DND-41 (cell line): ENCODE results near the gene USF2.
"Not testable (repeated sequence)": the region's sequence is repeated elsewhere in the genome, so short reads cannot be mapped to it uniquely, and the experiment has no call there.

Source experiments
- ATAC-seq: fragments of 200-7000 bp; cut with Tn5 transposase; 3 replicates; pipeline ENCODE4 v1.9.1; 2021; ENCODE audit warnings: low read depth; ENCODE audit not compliant: insufficient read depth
- DNase-seq: peaks from one replicate; pipeline ENCODE4 v3.0.0-alpha.2; 2020
- H2AFZ ChIP-seq: 2 replicates; pipeline ENCODE4 v1.6.0; 2012; ENCODE audit warnings: low read depth, low read length
- H3K27ac ChIP-seq: 2 replicates; pipeline ENCODE4 v1.5.1; 2012; ENCODE audit warnings: low read length, inconsistent platforms
- H3K27me3 ChIP-seq: fragments of 200-600 bp; sonication (generic); 2 replicates; pipeline ENCODE4 v1.6.0; 2012; ENCODE audit warnings: low read length, mild to moderate bottlenecking, inconsistent platforms; ENCODE audit not compliant: insufficient read depth, poor library complexity
- H3K36me3 ChIP-seq: 2 replicates; pipeline ENCODE4 v1.5.1; 2012; ENCODE audit warnings: low read length, inconsistent platforms; ENCODE audit not compliant: insufficient read depth
- H3K4me1 ChIP-seq: 2 replicates; pipeline ENCODE4 v1.5.1; 2012; ENCODE audit warnings: mild to moderate bottlenecking, low read length; ENCODE audit not compliant: insufficient read depth
- H3K4me2 ChIP-seq: 2 replicates; pipeline ENCODE4 v1.6.0; 2012; ENCODE audit warnings: mild to moderate bottlenecking, moderate library complexity, low read length, inconsistent platforms; ENCODE audit not compliant: insufficient read depth
- H3K4me3 ChIP-seq, 2 experiments: fragments of 200-600 bp in 1 of 2; shearing (Covaris generic) in 1 of 2; 2 replicates each; pipeline ENCODE4 v1.5.1; 2012 to 2016; ENCODE audit warnings: inconsistent platforms in 2 of 2, low read length in 2 of 2, mild to moderate bottlenecking in 2 of 2, low read depth in 1 of 2, moderate library complexity in 1 of 2
- H3K79me2 ChIP-seq: 2 replicates; pipeline ENCODE4 v1.6.0; 2012; ENCODE audit warnings: low read length, inconsistent platforms; ENCODE audit not compliant: insufficient read depth
- H3K9ac ChIP-seq: 2 replicates; pipeline ENCODE4 v1.6.0; 2012; ENCODE audit warnings: low read depth, mild to moderate bottlenecking, inconsistent platforms, low read length, moderate library complexity
- H3K9me3 ChIP-seq: 2 replicates; pipeline ENCODE4 v1.5.1; 2012; ENCODE audit warnings: low read length, moderate library complexity, mild to moderate bottlenecking, inconsistent platforms; ENCODE audit not compliant: insufficient read depth, severe bottlenecking
- H4K20me1 ChIP-seq: 2 replicates; pipeline ENCODE4 v1.6.0; 2012; ENCODE audit warnings: low read length; ENCODE audit not compliant: insufficient read depth
- EZH2 ChIP-seq: IDR thresholded peaks from 3 replicates; pipeline ENCODE4 v1.6.1; 2012; ENCODE audit warnings: borderline replicate concordance, low read depth, mild to moderate bottlenecking, moderate library complexity, low read length, inconsistent platforms; ENCODE audit not compliant: severe bottlenecking
- TF ChIP-seq, protein P1 (sequence below): IDR thresholded peaks from 2 replicates; pipeline ENCODE4 v1.5.1; 2012; ENCODE audit warnings: borderline replicate concordance, low read length, moderate library complexity, mild to moderate bottlenecking; ENCODE audit not compliant: poor library complexity, severe bottlenecking; ENCODE audit errors: extremely low read depth

Gene USF2

DNA sequence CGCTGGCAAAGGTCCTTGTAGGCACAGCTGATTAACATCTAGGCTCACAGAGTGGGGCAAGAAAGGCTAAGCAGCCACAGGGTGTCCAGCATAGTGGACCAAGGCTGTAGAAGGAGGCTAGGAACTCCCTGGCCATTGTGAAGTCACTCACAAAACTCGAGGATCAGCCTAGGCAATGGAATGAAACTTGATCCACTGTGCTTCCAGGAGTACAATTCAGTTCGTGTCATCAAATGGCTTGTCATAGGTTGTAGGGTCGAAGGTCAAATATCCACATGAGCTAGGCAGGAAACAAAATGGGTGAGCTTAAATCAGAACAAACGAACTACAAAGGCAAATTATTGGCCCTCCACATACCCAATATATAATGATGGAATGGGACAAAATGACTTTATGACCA lies 35.9 kb upstream of the USF2 start:
- ATAC-seq (no peak), DNase-seq (no peak)
- Histone ChIP-seq H3K4me2 (no peak overlapping the region), H3K4me3 (no peak overlapping the region), H3K79me2 (no peaks in the 10 kb centered on the region), H3K4me1 (no peaks in the 10 kb centered on the region), H3K36me3 (no peaks in the 10 kb centered on the region), H3K27ac (no peak overlapping the region), H3K9me3 (no peaks in the 10 kb centered on the region), H2AFZ (no peak overlapping the region), H3K27me3 (no peaks in the 10 kb centered on the region), H3K9ac (no peak overlapping the region), H4K20me1 (no peaks in the 10 kb centered on the region)
- TF ChIP-seq EZH2: no peak
- TF ChIP-seq, protein P1, sequence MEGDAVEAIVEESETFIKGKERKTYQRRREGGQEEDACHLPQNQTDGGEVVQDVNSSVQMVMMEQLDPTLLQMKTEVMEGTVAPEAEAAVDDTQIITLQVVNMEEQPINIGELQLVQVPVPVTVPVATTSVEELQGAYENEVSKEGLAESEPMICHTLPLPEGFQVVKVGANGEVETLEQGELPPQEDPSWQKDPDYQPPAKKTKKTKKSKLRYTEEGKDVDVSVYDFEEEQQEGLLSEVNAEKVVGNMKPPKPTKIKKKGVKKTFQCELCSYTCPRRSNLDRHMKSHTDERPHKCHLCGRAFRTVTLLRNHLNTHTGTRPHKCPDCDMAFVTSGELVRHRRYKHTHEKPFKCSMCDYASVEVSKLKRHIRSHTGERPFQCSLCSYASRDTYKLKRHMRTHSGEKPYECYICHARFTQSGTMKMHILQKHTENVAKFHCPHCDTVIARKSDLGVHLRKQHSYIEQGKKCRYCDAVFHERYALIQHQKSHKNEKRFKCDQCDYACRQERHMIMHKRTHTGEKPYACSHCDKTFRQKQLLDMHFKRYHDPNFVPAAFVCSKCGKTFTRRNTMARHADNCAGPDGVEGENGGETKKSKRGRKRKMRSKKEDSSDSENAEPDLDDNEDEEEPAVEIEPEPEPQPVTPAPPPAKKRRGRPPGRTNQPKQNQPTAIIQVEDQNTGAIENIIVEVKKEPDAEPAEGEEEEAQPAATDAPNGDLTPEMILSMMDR: no peak

DNA sequence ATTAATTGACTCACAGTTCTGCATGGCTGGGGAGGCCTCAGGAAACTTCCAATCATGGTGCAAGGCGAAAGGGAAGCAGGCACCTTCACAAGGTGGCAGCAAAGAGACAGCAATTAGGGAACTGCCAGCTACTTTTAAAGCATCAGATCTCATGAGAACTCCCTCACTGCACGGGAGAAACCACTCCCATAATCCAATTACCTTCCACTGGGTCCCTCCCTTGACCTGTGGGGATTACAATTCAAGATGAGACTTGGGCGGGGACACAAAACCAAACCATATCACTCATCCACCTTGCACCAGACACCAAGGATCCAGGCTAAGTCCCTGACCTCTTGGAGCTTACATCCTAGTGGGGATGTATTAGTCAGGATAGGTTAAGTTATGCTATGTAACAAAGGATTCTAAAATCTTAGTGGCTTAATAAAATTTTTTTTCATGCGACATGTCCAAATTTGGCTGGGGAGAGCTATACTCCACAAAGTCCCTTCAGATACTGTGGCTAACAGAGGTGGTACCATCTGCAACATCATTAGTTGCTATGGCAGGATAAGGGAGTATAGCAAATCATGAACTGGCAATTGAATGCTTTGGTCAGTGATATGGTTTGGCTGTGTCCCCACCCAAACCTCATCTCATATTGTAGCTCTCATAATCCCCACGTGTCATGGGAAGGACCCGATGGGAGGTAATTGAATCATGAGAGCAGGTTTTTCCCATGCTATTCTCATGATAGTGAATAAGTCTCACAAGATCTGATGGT lies 31.9 kb upstream of the USF2 start:
- Histone ChIP-seq H3K9ac (no peak overlapping the region), H3K9me3 (no peaks in the 10 kb centered on the region), H2AFZ (no peak overlapping the region), H3K4me2 (no peak overlapping the region), H3K36me3 (no peaks in the 10 kb centered on the region), H3K79me2 (no peaks in the 10 kb centered on the region), H3K4me3 (no peak overlapping the region), H3K4me1 (no peaks in the 10 kb centered on the region), H4K20me1 (no peaks in the 10 kb centered on the region), H3K27me3 (no peaks in the 10 kb centered on the region), H3K27ac (no peak overlapping the region)
- TF ChIP-seq, protein P1: peak; percentile 37
- no peak for TF ChIP-seq EZH2
- ATAC-seq: no peak
- DNase-seq: no peak

DNA sequence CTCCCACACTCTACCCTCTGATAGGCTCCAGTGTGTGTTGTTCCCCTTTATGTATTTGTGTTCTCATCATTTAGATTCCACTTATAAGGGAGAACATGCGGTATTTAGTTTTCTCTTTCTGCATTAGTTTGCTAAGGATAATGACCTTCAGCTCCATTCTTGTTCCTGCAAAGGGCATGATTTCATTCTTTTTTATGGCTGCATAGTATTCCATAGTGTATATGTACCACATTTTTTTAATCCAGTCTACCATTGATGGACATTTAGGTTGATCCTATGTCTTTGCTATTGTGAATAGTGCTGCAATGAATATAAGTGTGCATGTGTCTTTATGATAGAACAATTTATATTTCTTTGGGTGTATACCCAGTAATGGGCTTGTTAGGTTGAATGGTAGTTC lies 29.2 kb upstream of the USF2 start:
- not testable (repeated sequence) for H4K20me1 ChIP-seq, H3K27ac ChIP-seq, H3K4me2 ChIP-seq, H3K9me3 ChIP-seq, H3K4me1 ChIP-seq, H3K79me2 ChIP-seq, H3K9ac ChIP-seq, H3K36me3 ChIP-seq, ATAC-seq, H3K27me3 ChIP-seq, H3K4me3 ChIP-seq, H2AFZ ChIP-seq, DNase-seq

DNA sequence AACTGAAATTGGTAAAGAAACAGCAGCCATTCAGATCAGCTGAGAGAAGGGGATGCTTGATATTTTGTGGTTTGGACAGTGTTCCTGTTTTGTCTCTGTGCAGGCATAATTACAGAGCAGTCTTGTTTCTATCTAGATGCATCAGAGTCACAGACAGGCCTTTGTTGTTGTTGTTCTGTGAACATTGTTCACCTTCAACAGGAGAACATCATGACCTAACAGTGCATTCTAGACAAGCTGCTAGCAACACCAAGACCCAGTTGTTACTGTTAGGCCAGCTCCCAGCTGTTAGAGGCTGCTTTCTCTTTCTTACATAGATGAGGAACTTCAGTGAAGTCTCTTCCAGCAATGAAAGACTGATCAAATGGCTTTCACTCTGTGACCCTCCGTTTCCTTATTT lies 28.4 kb upstream of the USF2 start:
- no peaks in the 10 kb centered on the region for H3K9me3 ChIP-seq
- no peak overlapping the region for H3K27ac ChIP-seq
- no peak for DNase-seq
- TF ChIP-seq, protein P1: no peak
- no peak for TF ChIP-seq EZH2
- no peak overlapping the region for H3K4me2 ChIP-seq
- no peaks in the 10 kb centered on the region for H3K36me3 ChIP-seq
- no peak for ATAC-seq
- no peaks in the 10 kb centered on the region for H3K79me2 ChIP-seq
- no peak overlapping the region for H3K9ac ChIP-seq
- H2AFZ ChIP-seq: no peak overlapping the region
- no peak overlapping the region for H3K4me3 ChIP-seq
- no peaks in the 10 kb centered on the region for H3K4me1 ChIP-seq
- H3K27me3 ChIP-seq: peaks cover 2% of the 10 kb centered on the region
- H4K20me1 ChIP-seq: no peaks in the 10 kb centered on the region
